Brain microvascular endothelial cell (primary cell): ENCODE results near the gene SMAD3.

Experiments
- DNase-seq: peaks from one replicate; pipeline ENCODE4 v3.0.0-alpha.2; 2020
- H3K27ac ChIP-seq: fragments of 250-450 bp; sonication (Bioruptor Pico); 2 replicates; pipeline ENCODE4 v1.5.1; 2020; ENCODE audit warnings: mild to moderate bottlenecking, moderate library complexity
- H3K27me3 ChIP-seq: fragments of 250-450 bp; sonication (Bioruptor Pico); replicated peaks from 2 replicates; pipeline ENCODE4 v1.5.1; 2020; ENCODE audit warnings: mild to moderate bottlenecking
- H3K36me3 ChIP-seq: fragments of 250-450 bp; sonication (Bioruptor Pico); replicated peaks from 2 replicates; pipeline ENCODE4 v1.5.1; 2020; ENCODE audit warnings: mild to moderate bottlenecking
- H3K4me3 ChIP-seq: 2 replicates; pipeline ENCODE4 v1.5.1; 2011; ENCODE audit warnings: low read depth, mild to moderate bottlenecking, control low read depth, low read length, moderate library complexity
- CTCF ChIP-seq: IDR thresholded peaks from 2 replicates; pipeline ENCODE4 v1.5.1; 2011; ENCODE audit warnings: low read depth, mild to moderate bottlenecking, moderate library complexity, low read length, control low read depth, inconsistent platforms; ENCODE audit errors: missing control alignments
- in situ Hi-C: cut with HindIII; loops from 2 replicates; pipeline ENCODE4 v1.10.0; 2017; ENCODE audit warnings: low sequenced_read_pairs, low pct_ligation_motif_present

SMAD3 gene

GRCh38 chr15:67185621-67186225 is 120.3 kb downstream of the SMAD3 start:
- peaks cover 91% of the 10 kb centered on the region for H3K36me3 ChIP-seq
- H3K27ac ChIP-seq = no peak overlapping the region
- no peaks in the 10 kb centered on the region for H3K27me3 ChIP-seq
- DNase-seq = no peak
- no peak for TF ChIP-seq CTCF
- in situ Hi-C loops = no loop called here
- no peak overlapping the region for H3K4me3 ChIP-seq

DNA sequence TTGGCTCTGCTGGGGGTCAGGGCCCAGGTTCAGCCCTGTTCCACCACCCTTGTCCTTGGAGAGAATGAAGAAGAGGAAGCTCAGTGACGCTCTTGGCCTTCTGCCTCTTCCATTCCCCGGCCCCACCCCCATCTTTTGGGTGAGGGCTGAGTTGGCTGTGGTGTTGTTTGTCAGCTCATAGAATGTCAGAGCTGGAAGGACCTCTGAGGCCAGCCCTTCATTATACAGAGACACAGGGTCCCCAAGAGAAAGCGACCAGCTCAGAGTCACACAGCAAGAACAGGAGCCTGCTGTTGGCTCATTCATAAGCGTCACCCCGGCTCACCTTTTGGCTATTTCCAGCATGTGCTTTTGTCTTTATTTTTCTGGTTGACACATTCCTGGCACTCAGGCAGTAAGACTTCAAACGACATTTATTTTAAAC is 120.8 kb downstream of the SMAD3 start:
- no peaks in the 10 kb centered on the region for H3K27me3 ChIP-seq
- TF ChIP-seq CTCF = no peak
- H3K27ac ChIP-seq = no peak overlapping the region
- no peak for DNase-seq
- no peak overlapping the region for H3K4me3 ChIP-seq
- in situ Hi-C loops = no loop called here
- H3K36me3 ChIP-seq = peaks cover 91% of the 10 kb centered on the region

DNA sequence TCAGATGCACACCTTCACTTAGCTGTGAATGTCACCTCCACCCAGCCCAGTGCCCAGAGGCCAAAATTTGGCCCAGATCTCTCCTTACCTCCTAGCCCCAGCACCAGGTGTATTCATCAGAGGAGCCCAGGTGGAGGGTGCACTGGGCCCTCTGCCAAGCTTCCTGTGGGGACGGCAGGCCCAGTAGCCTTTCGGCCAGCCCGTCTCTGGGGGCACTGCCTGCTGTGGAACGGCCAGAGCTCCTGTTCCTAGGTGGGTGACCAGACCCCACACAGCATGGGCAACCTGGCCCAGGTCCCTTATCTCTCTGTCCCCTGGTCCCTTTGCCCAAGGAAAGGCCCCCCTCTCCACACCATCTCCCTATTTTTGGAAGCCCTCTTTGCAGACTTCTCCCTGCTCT is 121.3 kb downstream of the SMAD3 start:
- TF ChIP-seq CTCF = no peak
- DNase-seq = no peak
- in situ Hi-C loops = no loop called here
- Histone ChIP-seq H3K36me3 (peaks cover 92% of the 10 kb centered on the region), H3K4me3 (no peak overlapping the region), H3K27me3 (no peaks in the 10 kb centered on the region), H3K27ac (no peak overlapping the region)

DNA sequence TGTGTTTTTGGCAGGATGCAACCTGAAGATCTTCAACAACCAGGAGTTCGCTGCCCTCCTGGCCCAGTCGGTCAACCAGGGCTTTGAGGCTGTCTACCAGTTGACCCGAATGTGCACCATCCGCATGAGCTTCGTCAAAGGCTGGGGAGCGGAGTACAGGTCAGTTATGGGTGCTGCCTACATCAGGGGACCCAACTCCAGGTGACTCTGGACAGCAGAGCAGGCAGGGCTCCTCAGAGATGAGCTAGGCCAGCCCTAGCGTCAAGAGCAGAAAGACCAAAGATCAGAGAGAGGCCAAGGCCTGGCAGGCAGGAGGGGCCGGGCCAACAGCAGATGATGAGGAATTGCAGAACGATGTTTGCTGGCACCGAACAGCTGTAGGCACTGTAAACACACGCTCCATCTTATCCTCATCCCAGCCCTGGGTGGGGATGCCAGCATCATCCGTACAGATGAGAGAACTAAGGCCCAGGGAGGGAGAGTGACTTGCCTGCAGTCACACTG is 122.0 kb downstream of the SMAD3 start:
- H3K36me3 ChIP-seq = peaks cover 91% of the 10 kb centered on the region
- no peaks in the 10 kb centered on the region for H3K27me3 ChIP-seq
- DNase-seq = no peak
- H3K4me3 ChIP-seq = no peak overlapping the region
- no peak overlapping the region for H3K27ac ChIP-seq
- TF ChIP-seq CTCF = no peak
- in situ Hi-C loops = no loop called here

- Histone ChIP-seq H3K27me3 (no peaks in the 10 kb centered on the region), H3K4me3 (no peak overlapping the region), H3K27ac (peak overlapping the region; percentile 15), H3K36me3 (peaks cover 93% of the 10 kb centered on the region)
- no peak for TF ChIP-seq CTCF
- peak; percentile 19 for DNase-seq
- in situ Hi-C loops = no loop called here
These were observed 123.3 kb downstream of the SMAD3 start for GRCh38 chr15:67188551-67189218.
